Fibroblast of lung (primary cell): ENCODE data around the gene FJX1. TPM values are rescaled to one million over a fixed set of nuclear protein-coding genes. Genes with fewer than 3 reads are reported as not detected.

ENCODE experiments used
- DNase-seq, 2 donors: peaks; one replicate each; pipeline versions ENCODE4 v3.0.0 to v3.0.0-alpha.2; 2010; ENCODE audit warnings: low read depth in 2 of 2
- H2AFZ ChIP-seq: 2 replicates; pipeline ENCODE4 v1.5.1; 2012; ENCODE audit warnings: low read length, control low read depth, inconsistent platforms
- H3K27ac ChIP-seq: 2 replicates; pipeline ENCODE4 v1.5.1; 2011; ENCODE audit warnings: low read length, control low read depth; ENCODE audit not compliant: insufficient read depth
- H3K27me3 ChIP-seq: 2 replicates; pipeline ENCODE4 v1.5.1; 2011; ENCODE audit warnings: mild to moderate bottlenecking, low read length; ENCODE audit not compliant: control insufficient read depth, insufficient read depth
- H3K36me3 ChIP-seq: 2 replicates; pipeline ENCODE4 v1.5.1; 2011; ENCODE audit warnings: low read length; ENCODE audit not compliant: control insufficient read depth, insufficient read depth
- H3K4me1 ChIP-seq: 2 replicates; pipeline ENCODE4 v1.5.1; 2011; ENCODE audit warnings: low read length; ENCODE audit not compliant: control insufficient read depth, insufficient read depth; ENCODE audit errors: extremely low read depth
- H3K4me2 ChIP-seq: 2 replicates; pipeline ENCODE4 v1.5.1; 2011; ENCODE audit warnings: low read length, control low read depth; ENCODE audit not compliant: insufficient read depth; ENCODE audit errors: extremely low read depth
- H3K4me3 ChIP-seq, 4 experiments: fragments of 200-600 bp in 1 of 4; sonication (generic) in 1 of 4; replicated peaks in 1 of 4; 2 replicates each; pipeline ENCODE4 v1.5.1; 2011 to 2016; ENCODE audit warnings: low read length in 4 of 4, low read depth in 3 of 4, mild to moderate bottlenecking in 3 of 4, control low read depth in 2 of 4, inconsistent platforms in 1 of 4, mixed read lengths in 1 of 4; ENCODE audit not compliant: insufficient read depth in 1 of 4; ENCODE audit errors: control extremely low read depth in 1 of 4
- H3K79me2 ChIP-seq: 2 replicates; pipeline ENCODE4 v1.5.1; 2012; ENCODE audit warnings: mild to moderate bottlenecking, low read length, inconsistent platforms; ENCODE audit not compliant: control insufficient read depth, insufficient read depth
- H3K9ac ChIP-seq: 2 replicates; pipeline ENCODE4 v1.5.1; 2011; ENCODE audit warnings: mild to moderate bottlenecking, low read length, control low read depth; ENCODE audit not compliant: insufficient read depth
- H3K9me3 ChIP-seq: 2 replicates; pipeline ENCODE4 v1.5.1; 2012; ENCODE audit warnings: low read depth, low read length; ENCODE audit not compliant: control insufficient read depth, insufficient read depth
- H4K20me1 ChIP-seq: 2 replicates; pipeline ENCODE4 v1.5.1; 2011; ENCODE audit warnings: low read length; ENCODE audit not compliant: control insufficient read depth, insufficient read depth; ENCODE audit errors: extremely low read depth
- CTCF ChIP-seq, 2 donors: IDR thresholded peaks in 1 of 2; conservative IDR thresholded peaks in 1 of 2; 1 replicate in 1 of 2; 2 replicates in 1 of 2; pipeline ENCODE4 v1.5.1; 2011 to 2012; ENCODE audit warnings: low read length in 2 of 2, control low read depth in 1 of 2, inconsistent platforms in 1 of 2, low read depth in 1 of 2, mild to moderate bottlenecking in 1 of 2
- EZH2 ChIP-seq: IDR thresholded peaks from 2 replicates; pipeline ENCODE4 v1.5.1; 2012; ENCODE audit warnings: low read length, control low read depth, mild to moderate bottlenecking; ENCODE audit errors: missing control alignments
- polyA plus RNA-seq, 2 donors: library from polyadenylated mRNA; depleted of rRNA in 1 of 2; stranded (reverse) in 1 of 2; unstranded in 1 of 2; fragments of >200 nt; gene quantifications; 2 replicates each; pipeline ENCODE4 v1.2.1, GENCODE V29; 2011 to 2012; ENCODE audit warnings: missing spikeins in 1 of 2
- total RNA-seq: library from RNA; depleted of rRNA; stranded (reverse); fragments of >200 nt; gene quantifications from 2 replicates; pipeline ENCODE4 v1.2.1, GENCODE V29; 2014

The FJX1 gene
- total and polyA plus RNA-seq, 2 donors (not counting 1 experiment from before 2014, with no cell fraction given), result 4.2 to 10.4 TPM

- Histone ChIP-seq H3K4me1 (peaks cover 4% of the 10 kb centered on the region), H3K4me2 (peak overlapping the region; percentile 92), H4K20me1 (no peaks in the 10 kb centered on the region), H2AFZ (no peak overlapping the region), H3K9me3 (no peaks in the 10 kb centered on the region), H3K27me3 (no peaks in the 10 kb centered on the region), H3K4me3 (peak overlapping the region in 3 of 4 experiments; percentile 5 to 75 (median 47)), H3K36me3 (no peaks in the 10 kb centered on the region), H3K27ac (no peak overlapping the region), H3K79me2 (peaks cover 26% of the 10 kb centered on the region), H3K9ac (no peak overlapping the region)
- TF ChIP-seq EZH2 (no peak), CTCF (conservative IDR thresholded peaks at IDR 0.05 in 1 of 2, IDR thresholded peaks at IDR 0.05 in 1 of 2; ENCODE audit: low read depth in 1 of 2, low read length in 2 of 2) (no peak)
- no peak for DNase-seq
Observed at GRCh38 chr11:35620795-35621194, 2.5 kb downstream of the FJX1 start.

- H3K4me2 ChIP-seq, result peak overlapping the region; percentile 28
- TF ChIP-seq CTCF (conservative IDR thresholded peaks at IDR 0.05 in 1 of 2, IDR thresholded peaks at IDR 0.05 in 1 of 2; ENCODE audit: low read depth in 1 of 2, low read length in 2 of 2) (no peak), EZH2 (no peak)
- no peaks in the 10 kb centered on the region for H3K9me3 ChIP-seq
- H3K4me1 ChIP-seq, result peaks cover 4% of the 10 kb centered on the region
- H3K79me2 ChIP-seq, result peaks cover 26% of the 10 kb centered on the region
- no peak for DNase-seq
- no peaks in the 10 kb centered on the region for H3K36me3 ChIP-seq
- H3K4me3 ChIP-seq, result peak overlapping the region in 1 of 4 experiments; percentile 75
- H3K27me3 ChIP-seq, result no peaks in the 10 kb centered on the region
- no peak overlapping the region for H2AFZ ChIP-seq
- no peak overlapping the region for H3K9ac ChIP-seq
- H3K27ac ChIP-seq, result no peak overlapping the region
- no peaks in the 10 kb centered on the region for H4K20me1 ChIP-seq
Observed at GRCh38 chr11:35621620-35622019, 3.4 kb downstream of the FJX1 start.

- Histone ChIP-seq H3K4me2 (peak overlapping the region; percentile 1), H3K4me3 (no peak overlapping the region), H3K27ac (no peak overlapping the region), H3K4me1 (peaks cover 4% of the 10 kb centered on the region), H3K27me3 (no peaks in the 10 kb centered on the region), H3K9me3 (no peaks in the 10 kb centered on the region), H2AFZ (no peak overlapping the region), H3K9ac (no peak overlapping the region), H3K36me3 (no peaks in the 10 kb centered on the region), H4K20me1 (no peaks in the 10 kb centered on the region), H3K79me2 (peaks cover 26% of the 10 kb centered on the region)
- no peak for TF ChIP-seq EZH2
- no peak for TF ChIP-seq CTCF (conservative IDR thresholded peaks at IDR 0.05 in 1 of 2, IDR thresholded peaks at IDR 0.05 in 1 of 2; ENCODE audit: low read depth in 1 of 2, low read length in 2 of 2)
- DNase-seq, result peak; percentile 58 to 92
Observed at GRCh38 chr11:35622070-35622469, 3.8 kb downstream of the FJX1 start.
